Measurements from ENCODE around the gene PPP2R3A. TPM values are rescaled to one million over a fixed set of nuclear protein-coding genes. Genes with fewer than 3 reads are reported as not detected.
A peak's percentile ranks its signal among the peaks of the same experiment; 100 is the strongest.
"Not testable (repeated sequence)": the region's sequence is repeated elsewhere in the genome, so short reads cannot be mapped to it uniquely, and the experiment has no call there.

PPP2R3A gene
- total RNA-seq, 1 experiment from 2014 or later: 13.0 TPM

- Histone ChIP-seq H3K27me3 (replicated peaks) (no peaks in the 10 kb centered on the region), H3K9me3 (replicated peaks) (no peaks in the 10 kb centered on the region), H3K4me1 (replicated peaks) (no peaks in the 10 kb centered on the region), H3K4me3 (no peak overlapping the region), H3K27ac (no peak overlapping the region), H3K36me3 (no peaks in the 10 kb centered on the region; the same call in 1 of the 2 replicates)
- DNase-seq (ENCODE audit: low read depth in 1 of 2, low spot score in 2 of 2): no peak
Measured at GRCh38 chr3:136184703-136185102, 219.2 kb downstream of the PPP2R3A start.

DNA sequence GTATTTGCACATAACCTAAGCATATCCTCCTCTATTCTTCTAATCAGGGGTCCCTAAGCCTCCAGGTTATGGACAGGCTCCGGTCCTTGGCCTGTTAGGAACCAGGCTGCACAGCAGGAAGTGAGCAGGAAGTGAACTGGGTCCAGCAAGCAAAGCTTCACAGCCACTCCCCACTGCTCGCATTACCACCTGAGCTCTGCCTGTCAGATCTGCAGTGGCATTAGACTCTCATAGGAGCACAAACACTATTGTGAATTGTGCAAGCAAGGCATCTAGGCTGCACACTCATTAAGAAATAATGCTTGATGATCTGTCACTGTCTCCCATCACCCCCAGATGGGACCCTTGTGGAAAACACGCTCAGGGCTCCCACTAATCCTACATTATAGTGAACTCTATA lies 220.8 kb downstream of the PPP2R3A start:
- H3K4me3 ChIP-seq: no peak overlapping the region
- no peak for DNase-seq (ENCODE audit: low read depth in 1 of 2, low spot score in 2 of 2)
- H3K36me3 ChIP-seq: peaks cover 6% of the 10 kb centered on the region; the same call in 1 of the 2 replicates
- no peaks in the 10 kb centered on the region for H3K27me3 ChIP-seq (replicated peaks)
- H3K4me1 ChIP-seq (replicated peaks): peaks cover under 1% of the 10 kb centered on the region; the same call in 1 of the 2 replicates
- H3K9me3 ChIP-seq (replicated peaks): no peaks in the 10 kb centered on the region
- H3K27ac ChIP-seq: no peak overlapping the region

GRCh38 chr3:136186846-136187245 lies 221.3 kb downstream of the PPP2R3A start:
- H3K27me3 ChIP-seq (replicated peaks): no peaks in the 10 kb centered on the region
- H3K4me3 ChIP-seq: no peak overlapping the region
- H3K9me3 ChIP-seq (replicated peaks): no peaks in the 10 kb centered on the region
- peaks cover 10% of the 10 kb centered on the region; the same call in 1 of the 2 replicates for H3K36me3 ChIP-seq
- no peak for DNase-seq (ENCODE audit: low read depth in 1 of 2, low spot score in 2 of 2)
- no peak overlapping the region for H3K27ac ChIP-seq
- peaks cover 5% of the 10 kb centered on the region for H3K4me1 ChIP-seq (replicated peaks)

- Histone ChIP-seq H3K4me1 (replicated peaks) (peaks cover 11% of the 10 kb centered on the region), H3K4me3 (no peak overlapping the region), H3K9me3 (replicated peaks) (no peaks in the 10 kb centered on the region), H3K27ac (no peak overlapping the region), H3K36me3 (peaks cover 14% of the 10 kb centered on the region), H3K27me3 (replicated peaks) (no peaks in the 10 kb centered on the region)
- no peak for DNase-seq (ENCODE audit: low read depth in 1 of 2, low spot score in 2 of 2)
Measured at GRCh38 chr3:136187868-136188267, 222.3 kb downstream of the PPP2R3A start.

- no peak overlapping the region for H3K4me3 ChIP-seq
- H3K4me1 ChIP-seq (replicated peaks): peaks cover 14% of the 10 kb centered on the region
- no peak for DNase-seq (ENCODE audit: low read depth in 1 of 2, low spot score in 2 of 2)
- peaks cover 26% of the 10 kb centered on the region for H3K36me3 ChIP-seq
- no peak overlapping the region for H3K27ac ChIP-seq
- H3K27me3 ChIP-seq (replicated peaks): no peaks in the 10 kb centered on the region
- H3K9me3 ChIP-seq (replicated peaks): no peaks in the 10 kb centered on the region
Measured at GRCh38 chr3:136189043-136189442, 223.5 kb downstream of the PPP2R3A start.

DNA sequence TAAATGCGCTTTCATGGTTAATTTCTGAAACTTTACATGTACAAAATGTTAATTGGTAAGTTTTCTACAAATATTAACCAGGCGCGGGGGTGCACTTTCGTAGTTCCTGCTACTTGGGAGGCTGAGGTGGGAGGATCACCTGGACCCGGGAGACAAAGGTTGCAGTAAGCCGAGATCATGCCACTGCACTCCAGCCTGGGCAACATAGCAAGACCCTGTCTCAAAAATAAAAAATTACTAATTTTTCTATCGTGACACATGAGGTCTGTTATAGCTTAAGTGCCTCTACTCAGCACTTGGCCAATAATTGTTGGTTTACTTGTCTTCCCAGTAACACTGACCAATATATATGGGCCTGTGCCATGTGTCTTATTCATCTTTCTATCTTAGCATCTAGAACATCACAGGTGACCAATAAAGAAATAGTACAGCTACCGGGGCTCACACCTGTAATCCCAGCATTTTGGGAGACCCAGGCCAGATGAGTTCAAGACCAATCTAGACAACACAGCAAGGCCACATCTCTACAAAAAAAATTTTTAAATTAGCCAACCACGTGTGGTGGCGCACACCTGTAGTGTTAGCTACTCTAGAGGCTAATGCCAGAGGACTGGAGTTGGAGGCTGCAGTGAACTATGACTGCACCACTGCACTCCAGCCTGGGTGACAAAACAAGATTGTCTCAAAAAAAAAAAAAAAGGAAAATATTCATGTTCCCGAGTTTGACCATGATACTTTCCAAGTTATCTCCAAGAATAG lies 224.5 kb downstream of the PPP2R3A start:
- no peaks in the 10 kb centered on the region for H3K9me3 ChIP-seq (replicated peaks)
- no peak for DNase-seq (ENCODE audit: low read depth in 1 of 2, low spot score in 2 of 2)
- peaks cover 36% of the 10 kb centered on the region for H3K36me3 ChIP-seq
- no peak overlapping the region for H3K4me3 ChIP-seq
- H3K4me1 ChIP-seq (replicated peaks): peaks cover 14% of the 10 kb centered on the region
- H3K27me3 ChIP-seq (replicated peaks): no peaks in the 10 kb centered on the region
- H3K27ac ChIP-seq: no peak overlapping the region

DNA sequence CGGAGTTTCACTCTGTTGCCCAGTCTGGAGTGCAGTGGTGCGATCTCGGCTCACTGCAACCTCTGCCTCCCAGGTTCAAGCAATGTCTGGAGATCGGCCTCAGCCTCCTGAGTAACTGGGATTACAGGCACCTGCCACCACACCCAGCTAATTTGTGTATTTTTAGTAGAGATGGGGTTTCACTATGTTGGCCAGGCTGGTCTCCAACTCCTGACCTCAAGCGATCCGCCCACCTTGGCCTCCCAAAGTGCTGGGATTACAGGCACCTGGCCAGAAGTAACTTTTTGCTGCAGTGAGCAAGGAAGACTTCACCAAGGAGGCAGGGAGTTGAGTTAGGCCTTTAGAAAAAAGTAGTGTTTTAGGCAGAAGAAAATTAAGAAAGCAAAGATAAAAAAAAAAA lies 226.7 kb downstream of the PPP2R3A start:
- peaks cover 20% of the 10 kb centered on the region for H3K4me1 ChIP-seq (replicated peaks)
- not testable (repeated sequence) for DNase-seq (ENCODE audit: low read depth in 1 of 2, low spot score in 2 of 2); H3K27ac ChIP-seq; H3K4me3 ChIP-seq; H3K9me3 ChIP-seq (replicated peaks); H3K27me3 ChIP-seq (replicated peaks)
- peaks cover 47% of the 10 kb centered on the region for H3K36me3 ChIP-seq

- Histone ChIP-seq H3K4me3 (peak overlapping the region; percentile 88), H3K27ac (no peak overlapping the region), H3K9me3 (replicated peaks) (no peaks in the 10 kb centered on the region), H3K36me3 (peaks cover 47% of the 10 kb centered on the region), H3K4me1 (replicated peaks) (peaks cover 25% of the 10 kb centered on the region), H3K27me3 (replicated peaks) (no peaks in the 10 kb centered on the region)
- DNase-seq (ENCODE audit: low read depth in 1 of 2, low spot score in 2 of 2): no peak
Measured at GRCh38 chr3:136192831-136193230, 227.3 kb downstream of the PPP2R3A start.

DNA sequence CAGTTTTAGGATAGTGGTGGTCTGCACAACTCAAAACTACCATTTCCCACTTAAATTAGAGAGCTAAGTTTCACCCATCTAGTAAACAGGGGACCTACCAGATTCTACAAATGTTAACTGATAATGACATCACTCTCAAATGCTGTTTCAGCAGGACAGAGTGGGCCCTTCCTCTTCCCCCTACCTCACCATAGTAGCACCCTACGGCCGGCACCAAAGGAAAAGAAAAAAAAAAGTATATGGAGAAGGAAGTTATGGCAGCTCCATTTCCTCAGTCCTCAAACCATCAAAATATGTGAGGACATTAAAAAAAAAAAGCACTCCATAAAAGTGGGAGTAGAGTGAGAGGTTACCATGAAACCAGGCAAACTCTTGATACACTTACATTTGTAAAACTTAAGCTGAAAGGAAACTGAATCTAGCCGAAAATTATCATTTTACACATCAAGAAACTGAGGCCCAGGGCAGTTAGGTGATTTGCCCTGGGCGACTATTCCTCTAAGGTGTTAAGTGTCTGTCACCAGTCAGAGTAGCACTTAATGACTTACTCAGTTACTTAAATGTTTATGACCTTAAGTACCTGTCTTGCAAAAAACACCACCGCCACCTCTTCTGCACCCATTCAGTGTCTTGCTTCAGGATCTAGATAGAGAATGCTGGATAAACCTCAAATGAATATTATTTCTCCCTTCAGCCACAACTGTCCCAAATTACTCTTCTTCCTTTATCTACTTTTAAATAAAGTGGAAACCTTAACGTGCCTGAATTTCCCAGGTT lies 227.9 kb downstream of the PPP2R3A start:
- H3K27ac ChIP-seq: peak overlapping the region; percentile 99
- H3K36me3 ChIP-seq: peaks cover 47% of the 10 kb centered on the region
- H3K4me3 ChIP-seq: peak overlapping the region; percentile 88
- no peaks in the 10 kb centered on the region for H3K9me3 ChIP-seq (replicated peaks)
- peaks cover 31% of the 10 kb centered on the region for H3K4me1 ChIP-seq (replicated peaks)
- H3K27me3 ChIP-seq (replicated peaks): no peaks in the 10 kb centered on the region
- DNase-seq (ENCODE audit: low read depth in 1 of 2, low spot score in 2 of 2): peak in 1 of 2 experiments; percentile 40

- H3K4me3 ChIP-seq: peak overlapping the region; percentile 88
- peak in 1 of 2 experiments; percentile 44 for DNase-seq (ENCODE audit: low read depth in 1 of 2, low spot score in 2 of 2)
- H3K27me3 ChIP-seq (replicated peaks): no peaks in the 10 kb centered on the region
- no peaks in the 10 kb centered on the region for H3K9me3 ChIP-seq (replicated peaks)
- peaks cover 31% of the 10 kb centered on the region for H3K4me1 ChIP-seq (replicated peaks)
- peak overlapping the region; percentile 99 for H3K27ac ChIP-seq
- H3K36me3 ChIP-seq: peaks cover 47% of the 10 kb centered on the region
Measured at GRCh38 chr3:136194409-136195257, 229.1 kb downstream of the PPP2R3A start.

DNA sequence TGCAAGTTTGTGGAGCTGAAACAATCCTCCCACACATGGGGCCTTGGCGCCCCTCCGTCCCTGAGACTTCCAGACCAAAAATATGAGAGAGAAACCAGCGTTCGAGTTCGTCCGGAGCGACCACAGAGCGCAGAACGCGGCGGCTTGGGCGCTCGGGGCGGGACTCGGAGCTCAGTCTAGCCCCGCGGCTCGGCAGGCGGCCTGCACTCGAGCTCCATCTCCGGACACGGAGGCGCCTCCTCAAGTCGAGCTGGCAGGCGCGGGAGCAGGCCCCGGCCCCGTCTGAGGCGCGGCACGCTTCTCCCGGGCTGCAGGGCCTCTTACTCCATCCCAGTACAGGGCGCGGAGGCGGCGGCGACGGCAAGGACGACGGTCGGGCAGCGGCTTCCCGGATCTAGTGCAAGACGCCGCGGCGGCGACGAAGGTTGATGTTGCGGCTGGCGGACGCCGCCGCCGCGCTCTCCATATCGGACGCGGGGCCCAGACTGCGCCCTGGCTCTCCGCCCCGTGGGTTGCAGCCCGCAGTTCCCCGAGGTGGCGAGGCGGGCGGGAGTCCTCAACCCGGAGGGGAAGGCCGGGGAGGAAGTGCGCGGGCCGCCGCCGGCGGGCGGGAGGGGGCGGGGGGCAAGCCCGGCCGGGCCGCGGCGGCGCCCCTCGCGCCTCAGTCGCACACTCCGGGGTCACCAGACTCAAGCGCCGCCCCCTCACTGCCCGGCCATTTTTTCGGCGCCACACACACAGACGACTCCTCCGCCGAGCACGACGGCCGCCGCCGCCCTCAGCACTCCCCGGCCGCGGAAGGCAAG lies 229.9 kb downstream of the PPP2R3A start:
- H3K4me3 ChIP-seq: peak overlapping the region; percentile 88
- H3K4me1 ChIP-seq (replicated peaks): peaks cover 31% of the 10 kb centered on the region
- peaks cover 47% of the 10 kb centered on the region for H3K36me3 ChIP-seq
- no peaks in the 10 kb centered on the region for H3K9me3 ChIP-seq (replicated peaks)
- peak in 1 of 2 experiments; percentile 71 for DNase-seq (ENCODE audit: low read depth in 1 of 2, low spot score in 2 of 2)
- no peaks in the 10 kb centered on the region for H3K27me3 ChIP-seq (replicated peaks)
- peak overlapping the region; percentile 99 for H3K27ac ChIP-seq

DNA sequence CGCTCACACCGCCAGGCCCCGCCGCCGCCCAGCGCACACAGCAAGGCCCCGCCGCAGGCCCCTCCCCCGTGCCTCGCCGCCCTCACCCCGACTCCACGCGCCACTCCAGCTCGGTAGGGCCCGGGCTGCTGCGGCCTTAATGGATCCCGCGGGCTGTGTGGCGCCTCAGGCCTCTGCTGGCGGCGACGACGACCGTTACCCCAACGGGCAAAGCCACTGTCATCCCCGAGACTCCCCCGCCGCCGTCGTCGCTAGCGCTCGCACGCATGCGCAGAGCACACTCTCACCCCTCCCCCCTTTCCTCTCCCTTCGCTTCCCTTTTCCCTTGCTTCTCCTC lies 230.5 kb downstream of the PPP2R3A start, which contains the start of gene MSL2:
Gene MSL2, minus strand, starts transcription at position 272 of the 337 bp plus-strand sequence. CDS start 1,222 bp downstream, outside the sequence.
- peak in 1 of 2 experiments; percentile 82 for DNase-seq (ENCODE audit: low read depth in 1 of 2, low spot score in 2 of 2)
- H3K4me1 ChIP-seq (replicated peaks): peaks cover 31% of the 10 kb centered on the region
- H3K36me3 ChIP-seq: peaks cover 44% of the 10 kb centered on the region
- H3K4me3 ChIP-seq: peak within 1 kb of the TSS; percentile 88
- no peaks in the 10 kb centered on the region for H3K9me3 ChIP-seq (replicated peaks)
- peak within 1 kb of the TSS; percentile 99 for H3K27ac ChIP-seq
- no peaks in the 10 kb centered on the region for H3K27me3 ChIP-seq (replicated peaks)

Data from SJSA1 (cell line).